HCT116 (cell line): Measurements from ENCODE around the gene ASIC5. TPM values are rescaled to one million over a fixed set of nuclear protein-coding genes. Genes with fewer than 3 reads are reported as not detected.

ENCODE experiments used
- ATAC-seq: fragments of 200-7000 bp; cut with Tn5 transposase; 2 replicates; pipeline ENCODE4 v1.9.1; 2020; ENCODE audit warnings: mild to moderate bottlenecking, moderate library complexity
- BruUV-seq: library from RNA; stranded (reverse); fragments of 400-500 nt; replicated peaks from 2 replicates; lab custom pipeline; 2021; lab: Mats Ljungman, UMichigan
- CTCF ChIA-PET: fragments of 300-600 bp; sonication (Branson Sonifier 250); formaldehyde crosslinking; loops from one replicate; lab custom pipeline; 2021; ENCODE audit warnings: antibody characterized with exemption; lab: Charles Lee
- POLR2A ChIA-PET: fragments of 300-600, 350-600 bp; sonication (Branson Sonifier 250); formaldehyde crosslinking; loops from one replicate; lab custom pipeline; 2021; ENCODE audit warnings: antibody characterized with exemption; lab: Charles Lee
- RAD21 ChIA-PET, 2 experiments: fragments of 300-600 bp; sonication (Branson Sonifier 250); formaldehyde crosslinking; loops; one replicate each; lab custom pipeline; 2023; ENCODE audit warnings: low total read pairs in 2 of 2; ENCODE audit not compliant: uncharacterized antibody in 2 of 2, unreplicated experiment in 2 of 2, low non-redundant PET in 1 of 2; lab: Charles Lee
- DNase-seq: peaks from one replicate; pipeline ENCODE4 v3.0.0-alpha.2; 2010; ENCODE audit warnings: low read depth, low spot score
- H2AFZ ChIP-seq: fragments of 200-600 bp; shearing (Covaris generic), sonication (generic); 2 replicates; pipeline ENCODE4 v1.6.1; 2017; ENCODE audit warnings: low read depth, mixed run types, mixed read lengths, antibody characterized with exemption, low read length; ENCODE audit not compliant: poor library complexity, severe bottlenecking
- H3K27ac ChIP-seq: 2 replicates; pipeline ENCODE4 v1.5.1; 2012; ENCODE audit warnings: low read depth, low read length
- H3K27me3 ChIP-seq: fragments of 200-600 bp; sonication (generic); 2 replicates; pipeline ENCODE4 v1.6.1; 2016; ENCODE audit warnings: mixed run types, low read length, mixed read lengths; ENCODE audit not compliant: insufficient read depth
- H3K36me3 ChIP-seq, 2 experiments: fragments of 200-500 bp in 1 of 2; fragments of 200-600 bp in 1 of 2; sonication (Bioruptor generic) in 1 of 2; sonication (generic) in 1 of 2; 2 replicates each; pipeline versions ENCODE4 v1.5.1 to v1.6.1; 2014 to 2016; ENCODE audit warnings: low read length in 2 of 2, inconsistent platforms in 1 of 2, mixed read lengths in 1 of 2, mixed run types in 1 of 2; ENCODE audit not compliant: insufficient read depth in 2 of 2, control insufficient read depth in 1 of 2
- H3K4me1 ChIP-seq, 2 experiments: fragments of 200-600 bp in 1 of 2; sonication (generic) in 1 of 2; 2 replicates each; pipeline versions ENCODE4 v1.5.1 to v1.6.1; 2012 to 2017; ENCODE audit warnings: low read length in 2 of 2, inconsistent platforms in 1 of 2, mild to moderate bottlenecking in 1 of 2, mixed read lengths in 1 of 2, mixed run types in 1 of 2, moderate library complexity in 1 of 2; ENCODE audit not compliant: insufficient read depth in 2 of 2, control insufficient read depth in 1 of 2
- H3K4me2 ChIP-seq: fragments of 200-600 bp; sonication (generic); 2 replicates; pipeline ENCODE4 v1.6.1; 2017; ENCODE audit warnings: mixed run types, low read length, mixed read lengths
- H3K4me3 ChIP-seq, 2 experiments: fragments of 200-600 bp in 1 of 2; sonication (generic) in 1 of 2; replicated peaks in 1 of 2; 2 replicates each; pipeline ENCODE4 v1.5.1; 2011 to 2016; ENCODE audit warnings: low read length in 2 of 2, control low read depth in 1 of 2, low read depth in 1 of 2, mild to moderate bottlenecking in 1 of 2, mixed read lengths in 1 of 2, mixed run types in 1 of 2
- H3K79me2 ChIP-seq: fragments of 200-600 bp; sonication (generic); 2 replicates; pipeline ENCODE4 v1.6.1; 2017; ENCODE audit warnings: mild to moderate bottlenecking, mixed run types, low read length, moderate library complexity, mixed read lengths; ENCODE audit not compliant: insufficient read depth
- H3K9ac ChIP-seq: fragments of 200-600 bp; sonication (generic); 2 replicates; pipeline ENCODE4 v1.6.1; 2016; ENCODE audit warnings: low read length, mixed read lengths
- H3K9me2 ChIP-seq: fragments of 200-600 bp; sonication (generic), shearing (Covaris generic); 2 replicates; pipeline ENCODE4 v1.6.1; 2017; ENCODE audit warnings: mixed run types, mild to moderate bottlenecking, moderate library complexity; ENCODE audit not compliant: insufficient read depth
- H3K9me3 ChIP-seq, 2 experiments: fragments of 200-500 bp in 1 of 2; fragments of 200-600 bp in 1 of 2; sonication (Bioruptor generic) in 1 of 2; sonication (generic) in 1 of 2; 2 replicates each; pipeline ENCODE4 v1.6.1; 2014 to 2017; ENCODE audit warnings: low read length in 2 of 2, mixed read lengths in 2 of 2, inconsistent platforms in 1 of 2, low read depth in 1 of 2, mild to moderate bottlenecking in 1 of 2, mixed run types in 1 of 2, moderate library complexity in 1 of 2; ENCODE audit not compliant: control insufficient read depth in 1 of 2, insufficient read depth in 1 of 2
- H4K20me1 ChIP-seq: fragments of 200-600 bp; sonication (generic), shearing (Covaris generic); 2 replicates; pipeline ENCODE4 v1.6.1; 2017; ENCODE audit warnings: mixed run types, mild to moderate bottlenecking, moderate library complexity; ENCODE audit not compliant: insufficient read depth
- CBX3 ChIP-seq: IDR thresholded peaks from 2 replicates; pipeline ENCODE4 v1.6.1; 2012; ENCODE audit warnings: low read depth
- CEBPB ChIP-seq: IDR thresholded peaks from 2 replicates; pipeline ENCODE4 v1.6.1; 2012; ENCODE audit warnings: low read depth
- ELF1 ChIP-seq: IDR thresholded peaks from 2 replicates; pipeline ENCODE4 v1.6.1; 2012; ENCODE audit warnings: low read depth, borderline replicate concordance
- EZH2 ChIP-seq: fragments of 200-600 bp; sonication (generic); IDR thresholded peaks from 2 replicates; pipeline ENCODE4 v1.6.1; 2017; ENCODE audit warnings: antibody characterized with exemption, mixed run types
- EZH2phosphoT487 ChIP-seq: fragments of 200-600 bp; IDR thresholded peaks from 2 replicates; pipeline ENCODE4 v1.6.1; 2018; ENCODE audit warnings: antibody characterized with exemption, borderline replicate concordance
- FOSL1 ChIP-seq: IDR thresholded peaks from 2 replicates; pipeline ENCODE4 v1.6.1; 2012; ENCODE audit warnings: low read depth
- JUND ChIP-seq: IDR thresholded peaks from 2 replicates; pipeline ENCODE4 v1.6.1; 2012
- POLR2A ChIP-seq: IDR thresholded peaks from 2 replicates; pipeline ENCODE4 v1.7.0; 2011; ENCODE audit warnings: borderline replicate concordance; ENCODE audit not compliant: insufficient read depth, insufficient read length; ENCODE audit errors: extremely low read depth
- POLR2AphosphoS5 ChIP-seq: IDR thresholded peaks from 2 replicates; pipeline ENCODE4 v1.6.1; 2011; ENCODE audit warnings: mild to moderate bottlenecking, low read depth, low read length, moderate library complexity
- RAD21 ChIP-seq: IDR thresholded peaks from 2 replicates; pipeline ENCODE4 v1.6.1; 2012; ENCODE audit warnings: low read depth, mild to moderate bottlenecking
- SIN3A ChIP-seq: IDR thresholded peaks from 2 replicates; pipeline ENCODE4 v1.6.1; 2012; ENCODE audit warnings: low read depth
- SP1 ChIP-seq: IDR thresholded peaks from 2 replicates; pipeline ENCODE4 v1.6.1; 2012; ENCODE audit warnings: low read depth
- YY1 ChIP-seq: IDR thresholded peaks from 2 replicates; pipeline ENCODE4 v1.6.1; 2011; ENCODE audit warnings: low read length, low read depth, moderate library complexity, mild to moderate bottlenecking; ENCODE audit not compliant: insufficient replicate concordance; ENCODE audit errors: extremely low read depth
- ZFX ChIP-seq: fragments of 450-650 bp; IDR thresholded peaks from 2 replicates; pipeline ENCODE4 v1.6.1; 2017
- ZNF274 ChIP-seq: fragments of 200-500 bp; sonication (Bioruptor generic); IDR thresholded peaks from 2 replicates; pipeline ENCODE4 v1.6.1; 2014; ENCODE audit warnings: mild to moderate bottlenecking, low read depth, low read length, inconsistent platforms
- intact Hi-C: fragments of 100-400 bp; cut with micrococcal nuclease; formaldehyde crosslinking; loops from 2 replicates; pipeline ENCODE4 v1.10.0; 2022
- total RNA-seq: library from RNA; stranded (reverse); gene quantifications from one replicate; pipeline ENCODE4 v1.2.1, GENCODE V29; 2021; ENCODE audit not compliant: unreplicated experiment
- TF ChIP-seq, protein P1 (sequence below): IDR thresholded peaks from 2 replicates; pipeline ENCODE4 v1.6.1; 2011; ENCODE audit warnings: mild to moderate bottlenecking, low read length, moderate library complexity; ENCODE audit not compliant: insufficient replicate concordance; ENCODE audit errors: extremely low read depth
- TF ChIP-seq, protein P2 (sequence below), 3 experiments: fragments of 200-600 bp in 1 of 3; sonication (generic) in 1 of 3; IDR thresholded peaks in 2 of 3; conservative IDR thresholded peaks in 1 of 3; 2 replicates each; pipeline ENCODE4 v1.5.1; 2012 to 2017; ENCODE audit warnings: low read depth in 2 of 3, low read length in 2 of 3, antibody characterized with exemption in 1 of 3, borderline replicate concordance in 1 of 3, control low read depth in 1 of 3, mild to moderate bottlenecking in 1 of 3, mixed read lengths in 1 of 3, mixed run types in 1 of 3, moderate library complexity in 1 of 3; ENCODE audit not compliant: insufficient read depth in 1 of 3

Gene ASIC5
- total RNA-seq, 1 experiment from 2014 or later, result not detected

DNA sequence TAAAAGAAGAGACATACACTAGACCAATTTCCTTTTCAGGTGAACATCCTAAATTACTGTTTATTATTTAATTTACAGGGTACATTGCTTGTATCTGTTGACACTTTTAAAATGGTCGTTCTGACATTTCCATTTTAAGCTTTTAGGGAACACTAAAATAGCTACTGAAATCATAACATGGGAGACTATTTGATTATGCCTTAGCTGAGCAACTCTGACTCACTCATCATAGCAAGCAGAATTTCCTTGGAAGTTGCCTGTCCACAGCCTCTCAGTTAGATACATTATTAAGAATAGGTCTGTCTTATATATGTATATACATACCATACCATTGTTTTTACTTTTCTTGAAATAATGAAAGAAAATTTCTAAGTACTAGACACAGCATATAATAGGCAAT is 85.3 kb downstream of the ASIC5 start:
- BruUV-seq, result no TSS peak

More for the DNA sequence above, 85.3 kb downstream of the ASIC5 start:
- no peaks in the 10 kb centered on the region for H3K4me1 ChIP-seq
- no peak overlapping the region for H3K4me3 ChIP-seq
- H3K36me3 ChIP-seq, result no peaks in the 10 kb centered on the region
- RAD21 ChIA-PET, result no interaction called here
- H3K27ac ChIP-seq, result no peak overlapping the region
- no peak for ATAC-seq
- no peaks in the 10 kb centered on the region for H3K79me2 ChIP-seq
- CTCF ChIA-PET, result no interaction called here
- H2AFZ ChIP-seq, result no peak overlapping the region
- no peak overlapping the region for H3K9ac ChIP-seq
- intact Hi-C loops, result no loop called here
- H3K4me2 ChIP-seq, result no peak overlapping the region
- POLR2A ChIA-PET, result no interaction called here
- no peaks in the 10 kb centered on the region for H3K9me2 ChIP-seq
- no peak for DNase-seq
- no peaks in the 10 kb centered on the region for H3K9me3 ChIP-seq
- H4K20me1 ChIP-seq, result no peaks in the 10 kb centered on the region
- H3K27me3 ChIP-seq, result no peaks in the 10 kb centered on the region
- TF ChIP-seq EZH2, result no peak
- no peak for TF ChIP-seq POLR2AphosphoS5
- TF ChIP-seq CEBPB, result no peak
- TF ChIP-seq, protein P1, sequence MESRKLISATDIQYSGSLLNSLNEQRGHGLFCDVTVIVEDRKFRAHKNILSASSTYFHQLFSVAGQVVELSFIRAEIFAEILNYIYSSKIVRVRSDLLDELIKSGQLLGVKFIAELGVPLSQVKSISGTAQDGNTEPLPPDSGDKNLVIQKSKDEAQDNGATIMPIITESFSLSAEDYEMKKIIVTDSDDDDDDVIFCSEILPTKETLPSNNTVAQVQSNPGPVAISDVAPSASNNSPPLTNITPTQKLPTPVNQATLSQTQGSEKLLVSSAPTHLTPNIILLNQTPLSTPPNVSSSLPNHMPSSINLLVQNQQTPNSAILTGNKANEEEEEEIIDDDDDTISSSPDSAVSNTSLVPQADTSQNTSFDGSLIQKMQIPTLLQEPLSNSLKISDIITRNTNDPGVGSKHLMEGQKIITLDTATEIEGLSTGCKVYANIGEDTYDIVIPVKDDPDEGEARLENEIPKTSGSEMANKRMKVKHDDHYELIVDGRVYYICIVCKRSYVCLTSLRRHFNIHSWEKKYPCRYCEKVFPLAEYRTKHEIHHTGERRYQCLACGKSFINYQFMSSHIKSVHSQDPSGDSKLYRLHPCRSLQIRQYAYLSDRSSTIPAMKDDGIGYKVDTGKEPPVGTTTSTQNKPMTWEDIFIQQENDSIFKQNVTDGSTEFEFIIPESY, result no peak
- TF ChIP-seq, protein P2, sequence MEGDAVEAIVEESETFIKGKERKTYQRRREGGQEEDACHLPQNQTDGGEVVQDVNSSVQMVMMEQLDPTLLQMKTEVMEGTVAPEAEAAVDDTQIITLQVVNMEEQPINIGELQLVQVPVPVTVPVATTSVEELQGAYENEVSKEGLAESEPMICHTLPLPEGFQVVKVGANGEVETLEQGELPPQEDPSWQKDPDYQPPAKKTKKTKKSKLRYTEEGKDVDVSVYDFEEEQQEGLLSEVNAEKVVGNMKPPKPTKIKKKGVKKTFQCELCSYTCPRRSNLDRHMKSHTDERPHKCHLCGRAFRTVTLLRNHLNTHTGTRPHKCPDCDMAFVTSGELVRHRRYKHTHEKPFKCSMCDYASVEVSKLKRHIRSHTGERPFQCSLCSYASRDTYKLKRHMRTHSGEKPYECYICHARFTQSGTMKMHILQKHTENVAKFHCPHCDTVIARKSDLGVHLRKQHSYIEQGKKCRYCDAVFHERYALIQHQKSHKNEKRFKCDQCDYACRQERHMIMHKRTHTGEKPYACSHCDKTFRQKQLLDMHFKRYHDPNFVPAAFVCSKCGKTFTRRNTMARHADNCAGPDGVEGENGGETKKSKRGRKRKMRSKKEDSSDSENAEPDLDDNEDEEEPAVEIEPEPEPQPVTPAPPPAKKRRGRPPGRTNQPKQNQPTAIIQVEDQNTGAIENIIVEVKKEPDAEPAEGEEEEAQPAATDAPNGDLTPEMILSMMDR (IDR thresholded peaks at IDR 0.05 in 2 of 3, conservative IDR thresholded peaks at IDR 0.05 in 1 of 3; ENCODE audit: borderline replicate concordance in 1 of 3, insufficient read depth in 1 of 3, low read depth in 2 of 3, low read length in 2 of 3), result no peak
- TF ChIP-seq JUND, result no peak
- TF ChIP-seq EZH2phosphoT487, result no peak
- no peak for TF ChIP-seq SIN3A
- no peak for TF ChIP-seq ZNF274
- TF ChIP-seq ELF1, result no peak
- TF ChIP-seq RAD21, result no peak
- TF ChIP-seq POLR2A, result no peak
- no peak for TF ChIP-seq SP1
- no peak for TF ChIP-seq YY1
- TF ChIP-seq CBX3, result no peak
- no peak for TF ChIP-seq ZFX
- no peak for TF ChIP-seq FOSL1

Other genes starting within 250 kb of the ASIC5 start
- not detected for gene GUCY1A1, start 199.4 kb downstream of the ASIC5 start, total RNA-seq
- not detected for gene GUCY1B1, start 107.3 kb downstream of the ASIC5 start, total RNA-seq
- gene TDO2, start 37.4 kb upstream of the ASIC5 start, total RNA-seq, result 0.27 TPM
- gene CTSO, start 87.6 kb upstream of the ASIC5 start, total RNA-seq, result 0.57 TPM